Pulmonary artery endothelial cell (primary cell): ENCODE measurements around the gene MACROD1. TPM values are rescaled to one million over a fixed set of nuclear protein-coding genes. Genes with fewer than 3 reads are reported as not detected.

Experiments used
- DNase-seq: peaks from one replicate; pipeline ENCODE4 v3.0.0-alpha.2; 2011; ENCODE audit warnings: low read depth, low spot score
- total RNA-seq: library from RNA; depleted of rRNA; stranded (reverse); fragments of >200 nt; gene quantifications from 2 replicates; pipeline ENCODE4 v1.2.3, GENCODE V29; 2014

Gene MACROD1
- total RNA-seq, 1 donor from 2014 or later = 37.7 TPM

DNA sequence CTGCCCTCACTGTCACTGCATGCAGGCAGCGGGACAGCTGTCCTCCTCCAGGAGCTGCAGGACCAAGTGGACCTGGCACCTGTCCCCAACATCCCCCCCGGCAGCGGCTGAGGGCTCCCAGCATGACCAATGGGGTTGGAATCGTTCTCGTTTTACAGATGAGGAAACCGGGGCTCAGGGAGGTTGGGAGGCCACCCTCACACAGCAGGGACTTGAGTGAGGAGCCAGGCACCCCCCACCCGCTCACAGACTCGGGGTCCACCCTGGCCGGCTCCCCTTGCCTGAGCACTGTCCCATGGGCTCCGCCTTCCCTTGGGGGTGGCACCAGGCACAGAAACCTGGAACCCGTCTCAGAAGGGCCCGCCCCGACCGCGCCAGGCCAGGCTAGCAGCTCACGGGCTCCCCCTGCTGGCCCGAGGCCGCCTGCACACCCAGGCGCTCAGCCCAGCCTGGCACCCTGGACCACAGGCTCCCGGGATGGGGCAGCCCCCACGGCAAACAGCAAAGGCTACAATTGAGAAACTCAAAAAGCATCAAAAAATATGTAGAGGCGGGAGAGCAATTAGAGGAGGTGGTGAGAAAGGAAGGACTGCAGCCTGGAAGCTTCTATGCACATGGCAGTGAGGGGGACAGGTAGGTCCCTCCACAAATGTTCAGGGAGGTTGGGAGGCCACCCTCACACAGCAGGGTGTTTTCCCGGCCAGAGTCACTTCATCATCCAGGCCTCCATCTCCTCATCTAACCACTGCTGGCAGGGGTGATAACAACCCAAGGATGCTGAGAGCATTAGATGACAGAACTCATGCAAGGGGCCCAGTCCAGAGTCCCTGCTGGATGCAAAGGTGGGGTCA is 12.8 kb downstream of the MACROD1 start:
- no peak for DNase-seq

DNA sequence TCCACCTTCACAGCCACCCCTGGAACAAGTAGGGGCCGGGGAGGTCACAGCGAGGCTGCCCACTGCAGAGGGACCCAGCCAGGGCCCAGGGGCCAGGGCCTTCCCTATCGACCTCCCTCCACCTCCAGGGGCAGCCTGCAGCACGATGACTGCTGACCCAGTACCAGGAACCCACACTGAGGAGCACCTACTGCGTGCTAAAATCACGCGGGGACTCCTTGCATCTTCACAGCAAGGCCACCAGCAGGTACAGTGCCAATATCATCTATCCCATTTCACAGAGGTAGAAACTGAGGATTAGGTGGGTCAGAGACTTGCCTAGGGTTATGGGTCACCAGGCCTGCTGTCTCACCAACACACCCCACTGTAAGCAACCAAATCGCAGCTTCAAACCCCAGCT is 14.6 kb downstream of the MACROD1 start:
- no peak for DNase-seq

DNA sequence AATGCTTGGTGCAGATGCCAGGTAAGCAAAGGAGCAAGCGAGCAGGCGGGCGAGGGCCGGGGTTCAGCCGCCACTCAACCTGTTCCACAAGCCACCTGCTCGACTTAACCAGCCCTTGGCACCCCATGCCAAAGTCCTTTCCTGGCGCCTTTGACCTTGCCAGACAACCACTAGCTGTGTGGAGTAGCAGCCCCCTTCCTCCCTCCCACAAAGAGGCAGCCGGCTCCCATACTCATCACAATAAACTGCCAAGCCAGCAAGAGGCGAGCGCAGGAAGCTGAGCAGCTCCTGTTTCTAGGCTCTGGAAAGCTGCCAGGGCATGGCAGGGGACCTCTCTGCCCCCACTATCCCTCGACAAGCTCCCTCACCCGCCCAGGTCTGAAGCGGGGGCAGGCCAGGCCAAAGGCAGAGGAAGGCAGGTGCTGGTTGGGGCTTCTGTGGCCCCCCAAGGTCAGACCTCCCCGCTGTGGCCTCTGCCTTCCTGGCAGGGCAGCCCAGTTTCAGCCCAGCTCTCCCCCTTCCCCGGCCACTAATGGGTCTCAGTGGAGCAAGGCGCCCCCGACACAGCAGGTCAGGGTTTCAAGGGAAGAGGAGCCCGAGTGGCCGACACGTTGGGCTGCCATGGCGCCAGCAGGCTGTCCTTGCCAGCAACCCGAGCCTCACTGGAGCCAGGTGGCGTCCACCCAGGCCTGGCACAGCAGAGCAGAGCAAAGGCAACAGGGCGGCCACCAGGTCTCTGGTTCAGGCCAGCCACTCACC is 15.3 kb downstream of the MACROD1 start:
- no peak for DNase-seq

GRCh38 chr11:64150051-64150450 is 15.9 kb downstream of the MACROD1 start:
- no peak for DNase-seq

- DNase-seq = no peak
Measured at GRCh38 chr11:64148917-64149617, 16.8 kb downstream of the MACROD1 start.

GRCh38 chr11:64148226-64148916 is 17.5 kb downstream of the MACROD1 start:
- DNase-seq = peak; percentile 13

- no peak for DNase-seq
Measured at GRCh38 chr11:64146036-64146955, 19.6 kb downstream of the MACROD1 start.

DNA sequence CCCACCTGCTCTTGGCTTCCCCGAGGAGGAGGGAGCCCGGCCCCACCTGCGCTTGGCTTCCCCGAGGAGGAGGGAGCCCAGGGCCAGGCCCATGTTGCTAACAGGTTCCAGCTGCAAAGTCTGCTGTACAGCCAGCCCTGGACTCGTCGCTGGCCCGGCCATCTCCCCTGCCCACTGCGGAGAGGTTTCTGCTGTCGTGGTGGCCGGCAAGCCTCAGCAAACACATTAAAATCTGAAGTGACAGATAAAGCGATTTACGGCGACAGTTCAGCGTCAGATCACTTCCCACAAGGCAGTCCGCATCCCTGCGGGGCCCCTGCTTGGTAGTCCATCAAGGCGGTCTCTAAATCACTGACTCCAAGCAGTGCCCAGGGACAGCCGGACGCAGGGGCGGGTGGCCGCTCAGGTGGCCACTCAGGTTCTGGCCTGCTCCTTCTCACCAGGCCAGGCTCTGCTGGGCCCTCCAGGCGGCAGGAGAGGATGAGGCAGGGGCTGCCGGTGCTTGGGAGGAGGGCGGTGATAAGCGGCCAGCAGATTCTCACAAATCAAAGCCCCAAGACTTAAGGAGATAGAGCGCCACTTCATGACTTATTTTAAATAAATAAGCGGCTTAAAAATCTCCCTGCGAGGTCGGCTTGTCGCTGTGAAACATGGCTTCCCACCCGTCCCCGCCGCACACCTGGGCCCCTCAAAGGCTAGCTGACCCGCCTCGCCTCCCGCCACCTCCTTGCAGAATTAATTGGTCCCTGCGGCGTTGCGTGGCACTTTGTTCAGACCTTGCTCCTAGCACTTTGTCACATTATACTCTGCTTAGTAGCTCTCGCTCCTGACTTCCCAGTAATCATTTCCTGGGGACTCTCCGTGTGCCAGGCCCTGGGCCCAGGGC is 21.1 kb downstream of the MACROD1 start:
- DNase-seq = no peak

GRCh38 chr11:64141081-64141783 is 24.7 kb downstream of the MACROD1 start:
- no peak for DNase-seq

- no peak for DNase-seq
Measured at GRCh38 chr11:64140082-64140481, 25.8 kb downstream of the MACROD1 start.

DNA sequence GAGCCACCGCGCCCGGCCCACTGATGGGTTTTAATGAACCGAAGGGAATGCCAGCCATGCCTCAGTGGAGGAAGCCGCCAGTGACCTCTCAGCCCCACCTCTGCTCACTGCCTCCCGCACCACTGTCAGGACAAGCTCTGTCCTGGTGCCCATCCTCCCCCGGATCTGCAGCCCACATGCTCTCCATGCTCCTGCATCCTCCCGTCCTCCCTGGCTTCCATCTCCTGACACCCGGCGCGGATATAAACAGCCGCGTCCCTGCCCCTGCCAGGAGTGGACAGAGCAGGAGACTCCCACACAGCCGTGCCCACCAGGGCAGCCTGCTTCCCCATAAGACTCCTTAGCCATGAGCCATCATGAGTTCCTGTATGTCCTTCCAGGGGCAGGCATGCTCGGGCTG is 26.9 kb downstream of the MACROD1 start:
- DNase-seq = no peak

DNA sequence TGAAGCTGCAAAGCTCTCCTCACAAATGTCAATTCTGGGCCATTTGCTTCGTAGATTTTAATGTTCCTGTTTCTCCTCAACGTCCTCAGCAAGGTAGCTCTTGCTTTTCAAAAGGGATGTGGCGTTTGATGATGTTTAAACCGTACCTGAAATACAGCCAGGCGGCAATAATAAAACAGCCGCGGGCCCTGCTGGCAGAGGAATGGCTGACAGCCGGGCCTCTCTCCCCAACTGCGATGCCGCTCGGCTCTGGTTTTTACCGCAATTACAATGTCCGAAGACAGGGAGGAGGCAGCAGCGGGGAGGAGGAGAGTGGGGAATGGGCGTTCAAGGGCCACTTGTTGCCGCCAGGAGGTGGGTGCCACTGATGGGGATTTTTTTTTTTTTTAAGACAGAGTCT is 27.5 kb downstream of the MACROD1 start:
- DNase-seq = no peak

DNA sequence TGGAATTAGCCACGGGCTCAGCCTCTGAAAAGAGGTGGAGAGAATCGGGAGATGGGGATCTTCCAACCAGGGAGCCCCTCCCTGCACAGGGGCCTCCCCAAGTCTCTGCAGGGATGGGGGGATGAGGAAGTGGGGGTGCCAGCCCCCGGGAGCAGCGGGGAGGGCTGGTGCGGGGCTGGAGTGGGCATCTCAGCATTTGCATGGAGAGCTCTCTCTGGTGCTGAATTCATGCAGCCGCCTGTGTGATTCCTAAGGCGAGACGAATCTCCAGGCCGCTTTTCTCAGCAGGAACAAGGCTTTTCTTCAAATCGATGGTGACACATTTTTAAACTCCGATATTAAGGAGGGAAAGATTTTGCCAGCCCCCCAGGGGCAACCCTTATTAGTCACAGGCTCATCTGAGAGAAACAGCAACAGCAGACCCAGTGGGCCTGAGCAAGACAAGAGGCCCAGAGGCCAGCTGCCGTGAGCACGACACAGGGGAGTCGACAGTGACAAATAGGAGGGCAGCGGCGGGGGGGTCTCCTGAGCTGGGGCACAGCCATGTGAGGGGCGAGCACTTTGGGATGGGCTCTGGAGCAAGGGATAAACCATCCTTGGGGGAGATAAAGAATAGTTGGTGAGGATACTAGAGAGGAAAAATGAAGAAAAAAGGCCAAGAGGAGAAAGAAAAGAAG is 29.0 kb downstream of the MACROD1 start:
- no peak for DNase-seq

DNA sequence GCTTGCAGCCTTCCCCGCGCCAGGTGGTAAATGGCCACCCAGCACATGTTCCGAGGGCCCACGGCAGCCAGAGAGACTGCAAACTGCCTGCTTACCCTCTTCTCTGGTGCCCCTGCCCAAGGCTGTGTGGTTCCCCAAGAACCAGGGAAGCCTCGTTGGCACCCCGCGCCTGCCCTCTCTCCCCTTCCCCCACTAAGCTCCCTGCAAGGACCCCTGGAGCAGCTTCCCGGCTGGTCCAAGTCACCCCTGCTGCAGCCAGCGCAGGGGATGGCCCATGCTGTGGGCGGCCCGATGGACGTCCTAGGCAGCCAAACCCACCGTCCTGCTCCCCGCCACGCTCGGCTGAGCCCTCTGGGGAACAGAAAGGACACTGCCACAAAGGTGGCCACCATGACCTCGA is 30.2 kb downstream of the MACROD1 start:
- DNase-seq = no peak

DNA sequence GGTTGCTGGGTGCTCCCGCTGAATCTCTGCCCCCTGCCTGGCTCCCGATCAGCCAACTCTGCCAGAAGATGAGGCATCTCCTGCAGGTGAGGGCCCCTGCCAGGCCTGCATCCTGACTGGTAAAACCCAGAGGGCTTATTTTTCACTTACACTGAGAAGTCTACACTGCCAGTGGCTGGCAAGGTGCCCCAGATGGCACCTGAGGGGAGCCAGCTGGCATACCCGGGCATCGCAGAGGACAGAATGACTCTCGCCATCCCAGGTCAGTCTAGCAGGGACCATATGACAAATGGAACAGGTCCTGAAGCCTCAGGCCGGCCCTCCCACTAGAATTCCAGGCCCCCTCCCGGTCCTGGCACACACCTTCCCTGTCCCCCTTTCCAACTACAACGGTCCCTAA is 30.9 kb downstream of the MACROD1 start:
- no peak for DNase-seq

- no peak for DNase-seq
Measured at GRCh38 chr11:64132982-64133705, 32.8 kb downstream of the MACROD1 start.

- no peak for DNase-seq
Measured at GRCh38 chr11:64132191-64132771, 33.6 kb downstream of the MACROD1 start.
